ENCODE data around the gene CLDND2.

DNA sequence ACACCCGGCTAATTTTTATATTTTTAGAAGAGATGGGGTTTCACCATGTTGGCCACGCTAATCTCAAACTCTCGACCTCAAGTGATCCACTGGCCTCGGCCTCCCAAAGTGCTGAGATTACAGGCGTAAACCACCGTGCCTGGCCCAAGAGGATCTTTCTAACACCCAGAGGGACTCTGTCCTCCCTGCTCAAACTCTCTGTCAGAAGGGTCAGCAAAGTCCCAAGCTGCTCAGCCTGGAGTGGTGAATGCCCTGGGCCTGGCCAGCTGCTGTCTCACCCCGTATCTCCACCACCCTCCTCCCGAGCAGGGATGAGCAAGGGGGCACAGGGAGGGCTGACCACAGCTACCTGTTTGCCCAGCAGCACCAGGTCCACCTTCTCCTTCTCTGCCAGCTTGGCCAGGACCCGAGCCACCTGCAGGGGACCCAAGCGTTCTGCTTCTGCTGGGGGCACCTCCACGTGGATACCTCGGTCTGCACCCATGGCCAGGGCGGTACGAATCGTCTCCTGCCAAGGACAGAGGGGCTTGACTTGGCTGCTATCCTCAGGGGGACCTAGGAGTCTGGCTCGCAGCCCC, 15.9 kb downstream of the CLDND2 start:
- TF ChIP-seq ZNF274 (IDR thresholded peaks at IDR 0.05; ENCODE audit: low read depth, low read length) = no peak
- TF ChIP-seq YY1 (IDR thresholded peaks at IDR 0.05; ENCODE audit: insufficient read depth, insufficient read length) = no peak
